H7 (cell line): ENCODE data around the gene SUB1. TPM values are rescaled to one million over a fixed set of nuclear protein-coding genes. Genes with fewer than 3 reads are reported as not detected.

ENCODE experiments used
- DNase-seq: peaks from one replicate; pipeline ENCODE4 v3.0.0; 2012
- H3K27me3 ChIP-seq: 2 replicates; pipeline ENCODE4 v1.6.0; 2011; ENCODE audit warnings: mild to moderate bottlenecking, low read length; ENCODE audit not compliant: control insufficient read depth, insufficient read depth
- H3K36me3 ChIP-seq: replicated peaks from 2 replicates; pipeline ENCODE4 v1.5.1; 2011; ENCODE audit warnings: low read length; ENCODE audit not compliant: control insufficient read depth, insufficient read depth
- H3K4me3 ChIP-seq: 2 replicates; pipeline ENCODE4 v1.5.1; 2011; ENCODE audit warnings: low read depth, mild to moderate bottlenecking, control low read depth, low read length, moderate library complexity; ENCODE audit not compliant: insufficient read depth
- total RNA-seq: library from RNA; depleted of rRNA; stranded (reverse); fragments of >200 nt; shearing (Covaris generic); gene quantifications from 2 replicates; pipeline ENCODE4 v1.2.3, GENCODE V29; 2014

SUB1 gene
- total RNA-seq, 1 experiment from 2014 or later: 138 TPM

DNA sequence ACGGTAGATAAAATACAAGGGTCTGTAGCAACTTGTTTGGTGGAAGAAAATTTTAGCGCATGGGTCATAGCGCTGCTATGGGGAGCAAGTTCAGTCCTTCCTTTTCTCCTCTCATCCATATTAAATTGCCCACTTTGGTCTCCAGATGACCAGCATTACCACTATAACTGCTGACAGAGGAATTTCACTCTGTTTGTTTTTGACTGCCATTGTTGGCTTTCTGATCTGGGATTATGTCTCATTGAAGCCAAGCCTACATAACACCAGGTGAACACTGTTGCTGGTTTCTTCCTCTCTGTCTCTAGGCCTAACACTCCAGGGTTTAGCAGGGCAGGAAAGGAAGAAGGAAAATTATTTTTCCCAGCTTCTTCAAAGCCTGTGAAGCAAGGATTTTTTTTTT lies 6.6 kb upstream of the SUB1 start:
- H3K4me3 ChIP-seq: no peak overlapping the region
- H3K27me3 ChIP-seq: no peaks in the 10 kb centered on the region
- H3K36me3 ChIP-seq: no peaks in the 10 kb centered on the region
- no peak for DNase-seq

DNA sequence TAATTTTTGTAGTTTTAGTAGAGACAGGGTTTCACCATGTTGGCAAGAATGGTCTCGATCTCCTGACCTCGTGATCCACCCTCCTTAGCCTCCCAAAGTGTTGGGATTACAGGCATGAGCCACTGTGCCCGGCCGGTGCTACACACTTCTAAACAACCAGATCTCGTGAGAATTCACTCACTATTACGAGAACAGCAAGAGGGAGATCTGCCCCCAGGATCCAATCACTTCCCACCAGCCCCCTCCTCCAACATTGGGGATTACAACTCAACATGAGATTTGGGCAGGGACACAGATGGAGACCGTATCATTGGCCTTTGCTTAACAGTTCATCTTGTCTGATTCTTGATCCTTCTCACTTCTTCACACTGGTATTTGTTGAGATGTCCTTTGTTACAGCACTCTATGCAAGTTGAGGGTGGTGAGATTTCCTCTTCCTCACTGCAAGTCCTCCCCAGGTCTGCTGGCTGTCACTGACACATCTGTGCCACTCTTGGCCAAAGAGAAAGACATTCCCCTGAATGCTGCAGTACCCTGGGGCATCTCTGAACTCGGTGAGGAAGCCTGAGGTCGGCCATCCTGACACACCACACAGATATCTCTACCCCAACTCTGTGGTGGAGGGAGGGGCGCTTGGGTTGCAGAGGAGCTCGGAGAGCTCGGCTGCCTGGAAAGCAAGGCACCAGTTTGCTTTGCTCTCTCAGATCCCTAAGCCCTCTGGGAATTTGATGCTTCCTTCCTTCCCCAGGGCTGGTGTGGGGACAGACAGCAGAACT lies 4.2 kb upstream of the SUB1 start:
- H3K27me3 ChIP-seq: no peaks in the 10 kb centered on the region
- DNase-seq: no peak
- no peaks in the 10 kb centered on the region for H3K36me3 ChIP-seq

DNA sequence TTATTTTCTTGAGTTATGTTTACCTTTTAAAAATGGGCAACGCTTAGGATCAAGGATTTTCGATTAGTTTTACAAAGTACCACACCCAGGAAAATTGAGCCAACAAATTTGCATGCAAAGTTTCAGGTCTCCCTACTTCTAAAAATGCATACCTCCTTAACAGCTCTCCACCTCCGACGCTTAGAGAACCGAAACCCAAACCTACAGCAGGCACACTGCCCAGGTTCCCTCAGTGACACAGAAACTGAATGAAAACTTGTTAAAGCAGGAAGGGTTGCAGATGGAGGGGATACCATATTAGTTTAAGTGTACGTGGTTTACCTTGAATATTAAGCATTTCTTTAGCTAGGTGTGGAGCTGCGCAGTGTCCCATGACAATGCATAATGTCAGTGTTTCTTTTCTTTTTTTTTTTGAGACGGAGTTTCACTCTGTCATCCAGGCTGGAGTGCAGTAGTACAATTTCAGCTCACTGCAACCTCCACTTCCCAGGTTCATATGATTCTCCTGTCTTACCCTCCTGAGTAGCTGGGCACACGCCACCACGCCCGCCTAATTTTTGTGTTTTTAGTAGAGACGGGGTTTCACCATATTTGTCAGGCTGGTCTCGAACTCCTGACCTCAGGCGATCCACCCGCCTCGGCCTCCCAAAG lies 1.6 kb upstream of the SUB1 start:
- DNase-seq: no peak
- no peaks in the 10 kb centered on the region for H3K27me3 ChIP-seq
- no peaks in the 10 kb centered on the region; the same call in 1 of the 2 replicates for H3K36me3 ChIP-seq
- no peak overlapping the region for H3K4me3 ChIP-seq

More for the DNA sequence above, 4.2 kb upstream of the SUB1 start:
- H3K4me3 ChIP-seq: no peak overlapping the region

DNA sequence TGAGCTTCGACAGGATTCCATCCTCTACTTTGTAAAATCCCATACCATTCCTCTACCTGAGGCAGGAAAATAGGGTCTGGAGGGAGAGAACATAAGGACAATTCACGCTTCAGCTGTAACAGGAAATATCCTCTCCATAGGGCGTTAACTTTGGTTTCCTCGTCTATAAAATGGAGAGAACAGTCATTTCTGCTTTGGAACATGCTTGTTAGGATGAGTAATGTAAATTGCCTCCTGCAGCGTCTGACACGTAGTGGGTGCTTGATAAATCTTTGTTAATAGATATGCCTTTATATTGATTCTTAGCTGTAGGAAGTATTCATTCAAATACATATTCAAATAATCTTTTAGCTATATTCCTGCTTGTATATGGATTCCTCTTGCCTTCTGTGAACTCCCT lies 711 bp upstream of the SUB1 start:
- Histone ChIP-seq H3K4me3 (no peak overlapping the region), H3K36me3 (peaks cover 2% of the 10 kb centered on the region; the same call in 1 of the 2 replicates), H3K27me3 (no peaks in the 10 kb centered on the region)
- DNase-seq: no peak

DNA sequence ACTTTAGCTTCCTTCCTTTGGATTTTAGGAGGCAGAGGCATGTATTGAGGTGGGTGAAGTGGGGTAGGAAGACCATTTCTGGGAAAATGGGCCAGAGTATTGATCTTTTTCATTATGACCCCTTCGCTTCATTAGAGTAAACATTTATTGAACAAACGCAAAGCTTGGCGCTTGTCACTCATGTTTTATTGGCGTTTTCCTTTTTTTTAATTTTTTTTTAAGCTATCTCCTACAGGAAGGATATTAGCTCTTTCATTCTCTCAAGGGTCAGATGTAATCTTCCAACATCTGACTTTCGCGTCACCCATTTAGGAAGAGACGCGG lies 273 bp upstream of the SUB1 start:
- Histone ChIP-seq H3K27me3 (no peaks in the 10 kb centered on the region), H3K4me3 (peak overlapping the region; percentile 57), H3K36me3 (peaks cover 2% of the 10 kb centered on the region; the same call in 1 of the 2 replicates)
- DNase-seq: no peak

DNA sequence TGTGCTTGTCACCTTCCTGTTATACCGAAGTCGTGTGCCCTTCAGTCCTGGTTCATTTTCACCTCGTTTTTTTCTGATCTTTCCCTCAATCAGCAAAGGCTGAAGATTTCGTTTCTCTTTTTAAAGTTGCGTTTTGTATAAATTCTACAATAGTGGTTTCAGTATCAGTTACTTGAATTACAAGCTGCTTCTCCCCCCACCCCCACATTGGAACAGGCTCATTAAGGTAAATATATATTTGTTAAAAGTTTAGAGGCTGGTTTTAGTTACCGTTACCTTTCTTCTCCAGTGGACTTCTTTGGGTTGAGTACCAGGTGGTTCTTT lies 881 bp downstream of the SUB1 start:
- Histone ChIP-seq H3K4me3 (peak overlapping the region; percentile 57), H3K36me3 (peaks cover 2% of the 10 kb centered on the region; the same call in 1 of the 2 replicates), H3K27me3 (no peaks in the 10 kb centered on the region)
- DNase-seq: no peak

DNA sequence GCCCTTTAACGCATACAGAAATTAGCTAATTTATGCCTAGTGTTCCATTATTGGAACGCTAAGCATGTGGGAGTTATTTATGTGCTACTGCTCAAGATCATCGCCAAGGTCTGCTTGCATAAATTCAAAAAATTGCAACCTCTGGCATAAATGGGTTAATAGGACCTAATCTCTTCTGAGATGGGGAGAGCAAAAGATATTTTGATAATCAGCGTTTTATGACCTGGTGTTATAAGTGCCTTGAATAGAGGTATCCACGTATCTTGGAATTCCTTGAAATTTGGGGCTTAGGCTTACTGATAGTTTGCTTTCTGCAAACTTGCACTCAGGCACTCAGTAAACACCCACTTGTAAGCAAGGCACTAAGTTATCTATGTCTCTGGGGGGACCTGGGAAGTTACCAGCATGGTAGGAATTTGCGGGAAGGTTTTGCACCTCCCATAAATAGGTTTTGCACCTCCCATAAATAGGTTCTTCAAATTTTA lies 1.8 kb downstream of the SUB1 start:
- no peak for DNase-seq
- Histone ChIP-seq H3K4me3 (no peak overlapping the region), H3K36me3 (peaks cover 3% of the 10 kb centered on the region; the same call in 1 of the 2 replicates), H3K27me3 (no peaks in the 10 kb centered on the region)

DNA sequence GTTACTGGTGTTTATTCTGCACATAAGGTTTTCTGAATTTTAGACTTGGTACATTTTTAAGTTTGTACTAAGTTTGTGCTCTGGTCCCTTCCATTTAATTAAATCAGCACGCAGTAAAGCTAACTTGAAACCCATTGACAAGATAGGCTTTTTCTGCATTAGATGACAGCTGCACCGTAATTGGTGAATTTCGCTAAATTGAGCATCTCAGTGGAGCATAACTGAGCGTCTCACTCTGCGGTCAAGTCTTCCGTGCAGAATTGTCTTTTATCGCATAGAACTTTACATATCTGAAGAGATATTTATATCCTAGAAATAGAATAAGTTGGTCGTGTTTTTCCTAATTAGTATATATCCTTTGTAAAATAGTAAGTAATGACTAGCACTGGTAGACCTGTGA lies 4.1 kb downstream of the SUB1 start:
- Histone ChIP-seq H3K27me3 (no peaks in the 10 kb centered on the region), H3K36me3 (peaks cover 12% of the 10 kb centered on the region), H3K4me3 (no peak overlapping the region)
- no peak for DNase-seq

DNA sequence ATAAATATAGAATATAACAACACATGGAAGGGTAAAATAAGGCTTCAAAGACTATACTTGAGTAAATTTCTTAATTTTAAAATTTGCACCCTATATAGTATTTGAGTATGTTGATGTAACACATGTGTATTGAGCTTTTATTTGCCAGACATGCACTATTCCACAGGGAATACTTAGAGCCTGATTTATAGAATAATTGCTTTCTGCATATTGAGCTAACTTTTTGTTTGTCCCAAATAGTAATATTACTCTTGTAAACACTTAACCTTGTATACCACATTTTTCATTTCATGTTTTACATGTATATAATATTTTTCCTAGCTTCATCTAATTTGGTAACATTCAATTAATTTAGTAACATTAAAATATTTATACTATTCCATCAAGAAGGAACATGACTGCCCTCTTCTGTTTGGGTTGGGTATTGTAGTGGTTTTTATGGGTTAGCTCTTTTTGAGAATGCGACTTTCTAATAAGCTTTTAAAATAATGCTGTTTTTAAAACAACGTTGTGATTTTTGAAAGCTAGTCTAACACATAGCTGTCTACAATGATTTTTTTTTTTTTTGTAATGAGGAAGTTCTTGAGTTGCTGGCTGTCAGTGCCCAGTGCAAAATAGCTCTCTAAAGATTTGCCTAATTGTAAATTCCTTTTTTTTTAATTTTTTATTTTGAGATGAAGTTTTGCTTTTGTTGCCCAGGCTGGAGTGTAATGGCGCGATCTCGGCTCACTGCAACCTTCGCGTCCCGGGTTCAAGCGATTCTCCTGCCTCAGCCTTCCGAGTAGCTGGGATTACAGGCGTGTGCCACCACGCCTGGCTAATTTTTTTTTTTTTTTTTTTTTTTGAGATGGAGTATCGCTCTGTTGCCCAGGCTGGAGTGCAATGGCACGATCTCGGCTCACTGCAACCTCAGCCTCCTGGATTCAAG lies 4.8 kb downstream of the SUB1 start:
- H3K4me3 ChIP-seq: no peak overlapping the region
- DNase-seq: no peak
- H3K27me3 ChIP-seq: no peaks in the 10 kb centered on the region
- H3K36me3 ChIP-seq: peaks cover 15% of the 10 kb centered on the region

DNA sequence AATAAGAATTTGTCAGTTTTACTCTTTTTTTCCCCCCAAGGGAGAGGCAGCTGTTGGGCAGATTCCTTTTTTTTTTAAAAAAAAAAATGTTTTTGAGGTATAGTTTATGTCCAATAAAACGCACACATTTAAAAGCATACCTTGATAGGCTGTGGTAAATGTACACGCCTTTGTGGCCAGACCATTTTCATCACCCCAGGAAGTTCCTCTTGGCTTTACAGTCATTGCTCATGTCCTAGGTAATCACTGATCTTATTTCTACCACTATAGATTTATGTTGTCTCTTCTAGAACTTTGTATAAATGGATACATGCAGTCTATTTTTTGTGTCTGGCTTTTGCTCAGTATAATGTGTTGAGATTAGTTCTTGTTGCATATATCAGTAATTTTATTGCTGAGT lies 9.8 kb downstream of the SUB1 start:
- no peak overlapping the region for H3K4me3 ChIP-seq
- H3K36me3 ChIP-seq: peaks cover 19% of the 10 kb centered on the region
- H3K27me3 ChIP-seq: no peaks in the 10 kb centered on the region
- no peak for DNase-seq

DNA sequence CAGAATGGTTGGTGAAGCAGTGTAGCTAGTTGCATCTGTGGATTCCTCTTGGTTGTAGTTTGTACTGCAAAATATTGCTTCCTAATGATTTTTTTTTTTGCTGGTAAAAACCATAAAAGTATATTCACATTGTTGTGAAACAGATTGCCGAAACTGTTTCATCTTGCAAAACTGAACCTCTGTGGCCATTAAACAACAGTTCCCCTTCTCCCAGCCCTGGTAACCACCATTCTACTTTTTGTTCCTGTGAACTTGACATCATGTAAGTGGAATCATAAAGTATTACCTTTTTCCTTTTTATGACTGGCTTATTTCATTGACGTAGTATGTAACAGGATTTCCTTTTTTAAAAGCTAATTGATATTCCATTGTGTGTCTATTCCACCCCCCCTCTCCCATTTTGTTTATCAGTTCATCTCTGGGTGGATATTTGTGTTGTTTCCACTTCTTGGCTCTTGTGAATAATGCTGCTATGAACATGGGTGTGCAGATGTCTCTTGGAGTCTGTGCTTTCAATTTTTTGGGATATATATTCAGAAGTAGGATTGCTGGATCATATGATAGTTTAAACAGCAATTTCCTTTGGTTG lies 11.8 kb downstream of the SUB1 start:
- Histone ChIP-seq H3K36me3 (peaks cover 18% of the 10 kb centered on the region), H3K27me3 (no peaks in the 10 kb centered on the region), H3K4me3 (no peak overlapping the region)
- DNase-seq: no peak

DNA sequence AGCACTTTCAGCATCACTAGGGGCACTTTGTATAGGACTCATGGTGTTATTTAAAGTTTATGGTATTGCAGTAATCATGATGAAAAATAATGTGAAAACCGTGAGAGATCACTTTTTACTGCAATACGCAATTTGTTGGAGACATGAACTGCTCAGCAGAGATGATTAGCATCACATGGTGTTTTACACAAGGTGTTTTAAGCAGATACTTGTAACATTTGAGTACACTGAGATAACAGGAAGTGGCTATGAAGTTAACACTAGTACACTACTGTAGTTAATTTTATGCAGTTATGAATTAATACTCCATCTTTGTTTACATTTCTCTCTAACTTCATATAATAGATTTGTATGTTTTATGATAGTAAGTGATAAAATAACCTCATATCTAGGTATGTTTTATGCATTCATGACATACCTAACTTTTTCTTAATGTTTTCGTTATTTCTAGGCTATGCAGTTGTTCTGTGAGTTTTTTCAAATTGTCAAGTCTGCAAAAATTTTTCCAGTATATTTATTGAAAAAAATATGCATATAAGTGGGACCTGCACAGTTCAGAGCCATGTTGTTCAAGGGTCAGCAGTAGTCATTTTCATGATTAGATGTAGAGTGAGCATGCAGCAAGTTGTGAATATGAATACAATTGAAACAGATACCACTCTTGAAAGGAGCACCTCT lies 13.0 kb downstream of the SUB1 start:
- no peak for DNase-seq
- Histone ChIP-seq H3K36me3 (peaks cover 8% of the 10 kb centered on the region), H3K27me3 (no peaks in the 10 kb centered on the region)

DNA sequence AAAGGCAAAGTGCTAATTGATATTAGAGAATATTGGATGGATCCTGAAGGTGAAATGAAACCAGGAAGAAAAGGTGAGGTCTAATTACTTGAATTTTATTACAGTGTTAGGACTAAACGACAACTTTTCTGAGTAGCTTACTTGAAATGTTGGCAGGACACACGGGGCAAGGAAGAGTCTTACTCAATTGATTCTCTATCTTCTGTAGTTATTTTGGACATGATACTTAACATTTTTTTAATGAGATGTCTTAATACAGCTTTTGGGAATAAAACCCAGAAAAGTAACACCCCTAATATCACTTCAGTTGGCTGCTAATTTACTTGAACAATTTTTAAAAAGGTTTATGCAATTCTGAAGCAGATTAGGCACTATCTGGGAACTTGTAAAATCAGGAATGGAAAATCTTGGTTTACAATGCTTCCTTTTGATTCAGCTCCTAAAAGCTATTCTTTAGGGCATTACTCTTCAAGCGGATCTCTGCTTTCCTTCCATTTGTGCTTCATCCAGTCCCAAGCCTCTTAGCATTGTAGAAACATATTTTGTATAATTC lies 13.7 kb downstream of the SUB1 start:
- H3K4me3 ChIP-seq: no peak overlapping the region
- no peaks in the 10 kb centered on the region for H3K27me3 ChIP-seq
- DNase-seq: no peak
- peaks cover 8% of the 10 kb centered on the region for H3K36me3 ChIP-seq

More for the DNA sequence above, 13.0 kb downstream of the SUB1 start:
- H3K4me3 ChIP-seq: no peak overlapping the region
